Measurements from ENCODE around the gene AGL.
"Not testable (repeated sequence)": the region's sequence is repeated elsewhere in the genome, so short reads cannot be mapped to it uniquely, and the experiment has no call there.

The AGL gene

DNA sequence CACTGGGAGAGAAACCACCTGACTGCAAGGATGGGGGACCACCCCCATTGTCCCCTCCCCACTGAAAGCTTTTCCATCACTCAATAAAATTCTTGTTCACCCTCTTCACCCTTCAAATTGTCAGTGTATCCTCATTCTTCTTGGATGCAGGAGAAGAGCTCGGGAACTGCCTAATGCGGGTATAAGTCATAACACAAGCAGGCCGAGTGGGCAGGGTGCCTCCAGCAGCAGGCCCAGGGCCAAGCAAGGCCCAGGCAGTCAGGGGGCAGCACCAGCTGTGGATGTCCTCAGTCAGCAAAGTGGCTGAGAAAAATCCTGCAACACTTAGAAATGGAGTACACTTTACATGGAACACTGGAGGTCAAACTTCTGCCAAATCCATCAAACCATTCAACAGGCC is 85.9 kb downstream of the AGL start:
- no peak for DNase-seq (ENCODE audit: extremely low read depth in 1 of 2, low read depth in 1 of 2)

DNA sequence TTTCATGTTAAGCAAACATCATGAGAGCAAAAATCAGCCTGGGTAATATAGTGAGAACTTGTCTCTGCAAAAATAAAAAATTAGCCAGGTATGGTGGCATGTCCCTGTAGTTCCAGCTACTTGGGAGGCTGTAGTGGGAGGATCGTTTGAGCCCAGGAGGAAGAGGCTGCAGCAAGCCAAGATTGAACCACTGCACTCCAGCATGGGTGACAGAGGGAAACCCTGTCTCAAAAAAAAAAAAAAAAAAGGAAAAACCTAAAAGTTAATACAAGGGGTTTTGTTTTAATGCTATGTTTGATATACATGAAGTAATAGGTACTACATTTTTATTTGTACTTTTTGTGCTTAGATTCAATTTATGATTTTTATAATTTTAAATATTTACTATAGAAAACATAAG is 92.6 kb downstream of the AGL start:
- no peak for DNase-seq (ENCODE audit: extremely low read depth in 1 of 2, low read depth in 1 of 2)

DNA sequence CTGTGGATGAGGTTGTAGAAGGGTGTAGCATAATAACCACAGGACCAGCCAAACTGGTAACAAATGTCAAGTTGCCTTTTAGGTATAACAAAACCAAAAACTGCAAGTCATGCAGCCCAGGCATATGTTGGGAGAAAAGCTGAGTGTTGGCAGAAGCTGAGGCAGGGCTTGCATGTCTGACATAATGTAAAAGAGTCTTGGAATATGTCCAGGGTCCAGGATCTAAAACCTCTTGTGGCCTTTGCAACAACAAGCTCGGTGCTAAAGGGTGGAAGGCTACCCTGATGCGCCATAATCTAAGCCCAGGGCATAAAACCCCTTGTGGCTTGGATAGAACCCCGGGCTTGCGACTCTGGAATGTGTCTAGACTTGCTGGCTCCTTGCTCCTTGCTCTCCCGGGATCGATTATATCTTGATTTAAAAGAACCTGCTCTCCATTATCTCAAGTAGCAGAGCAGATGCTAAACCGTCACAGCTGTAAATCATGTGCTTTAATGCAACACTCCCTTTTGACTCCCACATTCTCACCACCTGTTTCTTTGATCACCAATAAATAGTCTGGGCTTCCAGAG is 93.1 kb downstream of the AGL start:
- no peak for DNase-seq (ENCODE audit: extremely low read depth in 1 of 2, low read depth in 1 of 2)

DNA sequence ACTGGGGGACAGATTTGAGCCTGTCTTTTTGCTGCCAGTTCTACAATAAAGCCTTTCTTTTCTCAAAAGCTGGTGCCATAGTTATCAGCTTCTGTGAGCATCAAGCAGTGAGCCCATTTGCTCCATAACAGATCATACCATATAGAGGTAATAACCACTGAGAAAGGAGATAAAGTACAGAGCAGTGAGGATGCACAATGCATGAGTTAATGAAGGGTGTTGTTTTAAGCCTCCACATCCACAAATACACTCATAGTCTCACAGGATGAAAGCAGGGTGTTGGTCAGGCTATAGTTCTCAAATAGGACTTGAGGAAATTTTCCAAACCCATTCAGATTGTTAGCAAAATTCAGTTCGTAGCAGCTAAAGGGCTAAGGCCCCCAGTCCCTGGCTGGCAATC is 94.0 kb downstream of the AGL start:
- no peak for DNase-seq (ENCODE audit: extremely low read depth in 1 of 2, low read depth in 1 of 2)

DNA sequence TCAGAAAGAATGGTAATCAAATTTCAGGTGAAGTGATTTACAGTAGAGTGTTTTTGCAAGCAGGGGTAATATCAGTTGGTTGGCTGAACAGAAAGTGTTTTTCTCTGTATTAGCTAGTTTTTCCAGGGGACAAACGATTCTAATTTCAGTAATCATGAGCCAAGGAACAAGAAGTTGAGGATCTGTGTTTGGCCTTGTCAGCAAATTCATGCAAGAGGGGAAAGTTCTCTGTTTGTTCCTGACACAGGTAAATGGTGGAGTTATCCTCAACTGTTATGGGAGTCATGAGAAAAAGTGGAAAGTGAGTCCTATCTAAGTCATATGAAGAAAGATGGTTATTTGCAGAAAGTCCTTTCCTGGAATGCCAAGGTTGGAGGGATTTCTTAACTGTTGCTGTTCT is 95.0 kb downstream of the AGL start:
- no peak for DNase-seq (ENCODE audit: extremely low read depth in 1 of 2, low read depth in 1 of 2)

DNA sequence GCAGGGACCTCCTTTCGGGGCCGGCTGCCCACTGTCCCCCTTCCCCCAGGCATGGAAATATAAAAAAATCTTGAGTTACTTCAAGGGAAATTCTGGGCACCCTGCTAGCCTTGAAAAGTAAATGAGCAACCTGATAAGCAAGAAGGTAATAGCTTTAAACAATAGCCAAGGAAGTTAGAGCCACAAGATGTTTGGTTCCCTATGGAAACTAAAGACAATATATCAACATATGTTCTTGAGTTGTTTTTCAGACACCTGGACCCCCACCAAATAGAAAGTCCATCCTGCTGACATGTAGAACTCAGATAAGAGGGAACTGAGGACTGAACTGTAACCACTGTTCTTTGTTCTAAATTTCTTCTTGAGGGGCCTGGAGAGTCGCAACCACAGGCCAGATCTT is 100.3 kb downstream of the AGL start:
- no peak for DNase-seq (ENCODE audit: extremely low read depth in 1 of 2, low read depth in 1 of 2)

DNA sequence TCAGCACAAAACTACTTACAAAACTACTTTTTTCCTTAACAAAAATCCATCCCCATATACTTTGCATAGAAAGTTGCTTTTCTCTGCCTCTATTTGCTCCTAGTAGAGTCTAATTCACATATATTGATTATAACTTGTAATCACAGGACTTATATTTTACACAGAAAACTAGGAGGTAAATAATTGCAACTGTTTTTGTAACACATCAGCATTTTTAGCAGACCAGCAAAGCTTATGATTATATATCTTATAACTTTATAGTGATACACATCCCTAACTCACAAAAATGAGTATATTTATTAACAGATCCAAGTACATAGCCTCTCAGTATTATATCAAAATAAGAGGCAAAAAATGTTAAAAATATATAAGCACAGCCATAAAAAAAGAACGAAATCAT is 102.4 kb downstream of the AGL start:
- DNase-seq (ENCODE audit: extremely low read depth in 1 of 2, low read depth in 1 of 2) = no peak

DNA sequence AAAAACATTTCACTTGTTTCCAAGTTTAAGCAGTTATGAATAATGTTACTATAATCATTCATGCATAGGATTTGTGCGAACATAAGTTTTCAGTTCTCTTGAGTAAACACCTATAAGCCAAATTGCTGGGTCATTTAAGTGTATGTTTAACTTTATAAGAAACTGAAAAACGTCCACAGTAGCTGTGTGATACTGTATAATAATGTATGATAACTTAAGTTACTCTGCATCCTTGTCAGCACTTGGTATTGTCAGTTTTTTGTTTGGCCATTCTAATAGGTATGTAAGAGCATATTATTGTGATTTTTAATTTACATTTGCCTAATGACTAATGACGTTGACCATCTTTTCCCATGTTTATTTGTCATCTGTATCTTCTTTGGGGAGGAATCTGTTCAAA is 105.2 kb downstream of the AGL start:
- no peak for DNase-seq (ENCODE audit: extremely low read depth in 1 of 2, low read depth in 1 of 2)

DNA sequence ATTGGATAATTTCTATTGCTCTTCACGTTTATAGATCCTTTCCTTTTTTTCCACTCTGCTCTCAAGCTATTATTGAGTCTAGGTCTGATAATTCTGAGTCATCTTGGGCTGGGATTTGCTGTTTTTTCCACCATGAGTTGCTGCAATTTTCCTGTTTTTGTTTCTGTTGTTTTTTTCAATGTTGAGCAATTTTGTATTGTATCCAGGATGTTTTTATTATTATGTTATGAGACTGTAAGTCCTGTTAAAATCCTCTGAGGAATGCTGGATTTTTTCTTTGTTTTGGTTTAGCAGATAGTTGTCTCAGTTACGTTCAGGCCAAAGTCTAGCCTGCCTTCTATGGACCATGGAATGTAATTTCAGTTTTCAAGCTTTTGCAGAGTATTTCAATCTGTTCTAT is 106.6 kb downstream of the AGL start:
- no peak for DNase-seq (ENCODE audit: extremely low read depth in 1 of 2, low read depth in 1 of 2)

DNA sequence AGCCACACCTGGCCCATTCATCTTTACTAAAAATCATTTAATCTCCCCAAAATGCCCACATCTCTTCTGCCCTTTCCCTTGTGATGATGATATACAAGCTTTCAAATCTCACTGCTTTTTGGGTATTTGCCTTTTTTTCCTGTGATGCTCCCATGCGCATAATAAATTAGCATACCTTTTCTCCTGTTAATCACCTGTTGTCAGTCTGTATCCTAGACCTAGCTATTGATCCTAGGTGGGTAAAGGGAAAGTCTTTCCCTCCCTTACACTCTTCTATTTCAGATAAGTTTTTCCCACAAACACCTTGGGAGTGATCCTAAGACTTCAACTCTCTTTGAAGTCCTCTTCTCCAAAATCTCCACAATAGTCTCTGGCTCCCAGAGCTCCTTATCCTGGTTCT is 107.7 kb downstream of the AGL start:
- DNase-seq (ENCODE audit: extremely low read depth in 1 of 2, low read depth in 1 of 2) = no peak

DNA sequence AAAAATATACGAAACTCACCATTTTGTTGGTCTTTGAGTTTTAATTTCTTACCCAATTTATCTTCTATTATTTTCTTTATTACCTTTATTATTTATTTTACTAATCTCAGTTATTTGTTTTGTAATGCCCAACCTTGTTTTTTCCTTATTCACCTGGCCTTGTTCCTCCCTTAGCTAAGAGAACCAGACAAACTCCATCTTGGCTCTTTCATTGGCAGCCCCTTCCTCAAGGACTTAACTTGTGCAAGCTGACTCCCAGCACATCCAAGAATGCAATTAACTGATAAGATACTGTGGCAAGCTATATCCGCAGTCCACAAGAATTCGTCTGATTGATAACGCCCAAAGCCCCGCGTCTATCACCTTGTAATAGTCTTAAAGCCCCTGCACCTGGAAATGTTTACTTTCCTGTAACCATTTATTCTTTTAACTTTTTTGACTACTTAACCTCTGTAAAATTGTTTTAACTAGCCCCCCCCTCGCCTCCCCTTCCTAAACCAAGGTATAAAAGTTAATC is 109.1 kb downstream of the AGL start:
- not testable (repeated sequence) for DNase-seq (ENCODE audit: extremely low read depth in 1 of 2, low read depth in 1 of 2)

DNA sequence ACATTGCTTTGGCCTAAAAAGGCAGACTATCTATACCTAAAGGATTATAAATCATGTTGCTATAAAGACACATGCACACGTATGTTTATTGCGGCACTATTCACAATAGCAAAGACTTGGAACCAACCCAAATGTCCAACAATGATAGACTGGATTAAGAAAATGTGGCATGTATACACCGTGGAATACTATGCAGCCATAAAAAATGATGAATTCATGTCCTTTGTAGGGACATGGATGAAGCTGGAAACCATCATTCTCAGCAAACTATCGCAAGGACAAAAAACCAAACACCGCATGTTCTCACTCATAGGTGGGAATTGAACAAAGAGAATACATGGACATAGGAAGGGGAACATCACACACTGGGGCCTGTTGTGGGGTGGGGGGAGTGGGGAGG is 110.1 kb downstream of the AGL start:
- DNase-seq (ENCODE audit: extremely low read depth in 1 of 2, low read depth in 1 of 2) = not testable (repeated sequence)

DNA sequence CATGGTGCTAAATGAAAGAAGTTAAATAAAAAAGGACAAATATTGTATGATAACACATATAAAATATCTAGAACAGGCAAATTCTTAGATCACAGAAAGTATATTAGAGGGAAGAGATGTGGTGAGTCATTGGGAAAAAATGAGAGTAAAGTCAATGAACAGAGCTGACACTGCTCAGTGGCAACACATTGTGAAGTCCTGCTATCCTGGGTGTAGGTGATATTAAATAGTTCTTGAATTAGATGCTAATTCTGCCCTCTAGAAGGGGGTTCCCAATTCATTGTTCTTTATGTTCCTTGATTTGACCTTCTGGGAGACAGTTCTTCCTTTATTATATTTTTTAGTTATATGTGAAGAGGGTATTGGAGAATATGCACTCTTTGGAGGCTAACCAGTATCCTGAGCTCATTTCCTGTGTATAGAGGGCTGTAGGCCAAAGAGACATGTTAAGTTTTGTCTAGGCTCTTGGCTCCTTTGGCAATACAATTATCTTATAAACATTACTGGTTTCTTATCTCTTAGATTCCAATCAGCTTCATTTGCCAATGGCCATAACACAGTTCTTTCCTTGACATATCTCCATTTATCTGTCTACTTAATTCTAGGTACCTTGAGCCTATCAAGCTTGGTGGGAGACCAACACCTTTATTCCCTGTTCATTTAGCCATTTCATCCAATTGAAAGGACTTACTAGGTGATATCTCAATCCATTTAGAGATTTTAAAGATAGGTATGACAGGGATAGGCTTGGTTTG is 113.1 kb downstream of the AGL start:
- no peak for DNase-seq (ENCODE audit: extremely low read depth in 1 of 2, low read depth in 1 of 2)

DNA sequence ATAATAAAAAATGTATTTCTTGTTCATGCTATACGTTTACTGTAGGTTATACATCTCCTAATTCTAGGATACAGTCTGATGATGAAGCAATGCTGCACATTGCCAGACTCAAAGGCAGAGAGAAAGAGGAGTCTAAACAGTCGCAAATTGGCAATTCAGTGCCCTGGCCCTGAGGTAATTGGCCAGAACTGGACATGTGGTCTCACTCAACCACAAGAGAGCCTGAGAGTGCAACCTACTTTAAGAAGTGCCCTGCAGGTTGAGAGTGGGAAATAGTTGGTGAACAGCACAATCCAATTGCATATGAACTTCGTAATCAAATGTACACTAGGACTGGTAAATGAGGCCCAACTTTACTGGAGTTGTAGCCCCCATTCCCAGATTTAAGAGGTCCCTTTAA is 114.6 kb downstream of the AGL start:
- DNase-seq (ENCODE audit: extremely low read depth in 1 of 2, low read depth in 1 of 2) = no peak

DNA sequence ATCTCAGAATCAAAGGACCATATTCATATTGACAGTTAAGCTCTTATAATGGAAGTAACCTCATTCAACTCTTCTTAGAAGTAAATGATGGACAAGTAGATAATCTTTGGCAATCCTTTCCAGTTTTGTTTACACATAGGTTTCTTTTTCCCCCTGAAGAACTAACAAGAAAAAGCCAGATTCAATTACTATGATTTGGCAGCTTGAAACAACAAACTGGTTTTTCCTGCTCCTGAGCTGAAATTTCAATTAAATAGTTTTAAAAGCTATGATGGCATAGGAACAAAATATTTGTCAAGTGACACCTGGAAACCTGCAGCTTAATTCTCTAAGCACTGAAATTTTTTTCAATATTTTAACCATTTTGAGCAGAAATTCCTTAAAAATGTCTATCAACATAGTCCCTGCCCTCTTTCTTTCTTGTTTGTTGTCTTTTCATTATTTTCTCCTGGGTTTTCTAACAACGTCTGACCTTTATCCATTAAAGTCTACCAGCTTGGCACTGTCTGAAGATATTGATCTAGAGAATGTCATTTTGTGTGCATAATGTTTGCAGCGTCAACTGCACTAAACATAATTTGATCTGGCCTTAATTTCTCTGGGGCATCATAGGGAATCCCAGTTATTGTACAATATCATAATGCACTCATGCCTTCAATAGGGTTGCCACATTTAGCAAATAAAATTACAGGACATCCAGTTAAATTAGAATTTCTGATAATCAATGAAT is 115.7 kb downstream of the AGL start:
- no peak for DNase-seq (ENCODE audit: extremely low read depth in 1 of 2, low read depth in 1 of 2)

DNA sequence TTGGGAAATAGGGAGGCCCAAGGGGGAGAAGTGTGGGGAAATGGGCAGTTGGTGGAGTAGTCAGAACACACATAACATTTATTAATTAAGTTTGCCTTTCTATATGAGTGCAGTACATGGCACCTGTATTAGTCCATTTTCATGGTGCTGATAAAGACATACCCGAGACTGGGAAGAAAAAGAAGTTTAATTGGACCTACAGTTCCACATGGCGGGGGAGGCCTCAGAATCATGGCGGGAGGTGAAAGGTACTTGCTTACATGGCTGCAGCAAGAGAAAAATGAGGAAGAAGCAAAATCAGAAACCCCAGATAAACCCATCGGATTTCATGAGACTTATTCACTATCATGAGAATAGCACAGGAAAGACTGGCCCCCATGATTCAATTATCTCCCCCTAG is 118.1 kb downstream of the AGL start:
- no peak for DNase-seq (ENCODE audit: extremely low read depth in 1 of 2, low read depth in 1 of 2)

DNA sequence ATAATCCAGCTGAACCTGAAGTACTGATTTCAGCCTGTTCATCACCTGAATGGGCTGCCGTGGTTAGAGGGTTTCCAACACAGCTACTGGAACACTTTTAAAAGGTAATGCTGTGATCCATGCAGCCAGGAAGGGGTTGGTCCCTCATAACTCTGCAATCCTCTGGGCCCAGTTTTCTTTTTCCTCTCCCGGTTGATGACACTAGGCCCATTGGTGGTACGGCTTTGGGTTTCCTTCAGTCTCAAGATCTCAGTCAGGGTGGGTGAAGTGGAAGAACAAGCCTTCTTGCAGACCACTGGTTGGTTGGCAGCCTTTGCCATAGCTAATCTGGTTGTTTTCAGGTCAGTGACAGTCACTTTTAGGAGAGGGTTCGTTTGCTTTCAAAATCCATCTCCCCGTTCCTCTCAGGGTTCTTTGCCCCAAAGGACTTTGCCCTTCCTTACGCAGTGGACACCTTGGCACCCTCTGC is 119.1 kb downstream of the AGL start:
- DNase-seq (ENCODE audit: extremely low read depth in 1 of 2, low read depth in 1 of 2) = no peak

DNA sequence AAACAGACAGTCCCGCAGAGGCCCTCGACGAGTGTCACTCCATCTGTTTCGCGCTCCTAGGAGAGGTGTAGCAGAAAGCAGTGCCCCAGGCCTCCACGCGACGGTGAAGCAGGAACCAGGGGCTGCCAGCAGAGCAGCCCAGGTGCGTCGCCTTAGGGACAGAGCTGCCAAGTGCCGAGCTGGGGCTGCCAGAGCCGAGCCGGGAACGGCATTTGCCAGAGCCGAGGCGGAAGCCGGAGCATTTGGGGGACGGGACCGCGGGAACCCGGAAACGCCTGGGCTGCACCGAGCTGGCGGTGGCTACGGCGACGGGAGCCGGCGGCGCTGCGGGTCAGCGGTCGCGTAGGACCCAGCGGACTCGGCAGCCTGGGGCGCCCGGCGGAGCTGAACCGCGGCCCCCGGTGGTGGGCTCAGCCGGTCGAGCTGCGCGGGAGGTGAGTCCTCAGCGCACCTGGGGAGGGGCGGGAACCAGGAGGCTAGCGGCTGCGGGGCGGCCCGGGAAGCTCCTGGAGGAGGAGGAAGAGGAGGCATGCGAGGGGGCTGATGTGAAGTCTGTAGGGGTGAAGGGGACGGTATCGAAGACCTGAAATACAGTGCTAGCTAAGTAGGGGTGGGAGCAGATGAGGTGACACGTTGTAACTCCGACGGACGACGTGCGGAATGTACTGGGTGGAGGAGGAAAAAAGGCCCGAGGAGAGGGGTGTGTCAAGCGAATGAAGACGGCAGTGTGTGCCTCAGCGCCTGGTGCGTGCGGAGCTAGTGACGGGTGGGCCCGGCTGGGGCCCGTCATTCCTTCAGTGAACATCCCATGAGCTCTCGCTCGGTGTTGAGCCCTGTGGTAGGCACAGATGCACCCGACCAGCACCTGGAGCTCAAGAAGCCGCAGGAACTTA is 119.8 kb downstream of the AGL start, which contains the start of gene SLC35A3:
SLC35A3 (plus strand) TSS at position 268 of the 893 bp plus-strand sequence. CDS start 23,559 bp downstream, outside the sequence.
- DNase-seq (ENCODE audit: extremely low read depth in 1 of 2, low read depth in 1 of 2) = peak; percentile 45 to 62

DNA sequence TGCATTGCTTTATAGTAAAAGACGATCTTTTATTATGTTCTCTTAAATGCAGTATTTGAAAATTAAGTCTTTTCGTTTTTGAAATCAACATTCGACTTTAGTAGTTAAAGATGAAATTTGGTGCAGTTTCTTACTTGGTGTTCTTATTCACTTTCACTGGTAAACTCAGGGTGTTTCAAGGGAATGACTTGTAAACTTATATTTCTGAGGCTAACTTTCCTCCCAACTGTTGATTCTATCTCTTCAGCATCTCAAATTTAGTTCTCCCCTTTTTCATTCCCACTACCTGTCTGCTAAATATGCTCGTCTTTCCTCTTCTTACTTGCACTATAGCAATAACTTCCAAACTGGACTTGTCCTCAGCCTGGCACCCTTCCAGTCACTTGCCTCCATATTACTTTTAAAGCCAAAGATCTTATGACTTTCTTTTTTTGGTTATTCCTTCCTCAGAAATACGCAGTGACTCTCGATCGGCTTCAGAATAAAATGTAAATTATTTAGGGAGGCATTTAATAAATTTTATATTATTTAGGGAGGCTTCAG is 120.6 kb downstream of the AGL start:
- no peak for DNase-seq (ENCODE audit: extremely low read depth in 1 of 2, low read depth in 1 of 2)

DNA sequence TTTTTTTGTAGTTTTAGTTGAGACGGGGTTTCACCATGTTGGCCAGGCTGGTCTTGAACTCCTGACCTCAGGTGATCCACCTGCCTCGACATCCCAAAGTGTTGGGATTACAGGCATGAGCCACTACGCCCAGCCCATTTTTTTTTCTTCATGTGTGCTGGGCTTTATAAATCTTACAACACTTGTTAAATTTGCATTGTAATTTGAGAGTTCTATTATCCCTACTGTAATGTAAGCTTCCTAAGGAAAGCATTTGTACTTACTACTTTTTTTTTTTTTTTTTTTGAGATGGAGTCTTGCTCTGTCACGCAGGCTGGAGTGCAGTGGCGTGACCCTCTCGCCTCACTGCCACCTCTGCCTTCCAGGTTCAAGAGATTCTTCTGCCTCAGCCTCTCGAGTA is 121.9 kb downstream of the AGL start:
- not testable (repeated sequence) for DNase-seq (ENCODE audit: extremely low read depth in 1 of 2, low read depth in 1 of 2)

Measured in activated CD8-positive, alpha-beta memory T cell treated with anti-CD3 and anti-CD28 coated beads for 1 hour (primary cell).